Measurements from ENCODE around the gene SLC10A4.

DNA sequence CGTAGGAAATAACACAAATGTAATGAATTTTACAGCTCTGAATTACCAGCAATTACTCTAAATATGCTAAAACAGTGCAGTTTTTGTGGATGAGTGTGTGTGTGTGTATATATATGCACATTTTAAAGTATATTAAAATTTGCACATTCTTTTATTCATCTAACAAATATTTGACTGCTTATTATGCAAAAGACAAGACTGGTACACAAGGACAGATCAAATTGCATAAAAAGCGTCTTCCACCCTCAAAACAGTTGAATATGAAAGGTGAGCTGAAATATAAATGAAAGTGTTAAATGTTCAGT lies 20.8 kb downstream of the SLC10A4 start:
- TF ChIP-seq CTCF (IDR thresholded peaks at IDR 0.05), result no peak
- TF ChIP-seq POLR2A (IDR thresholded peaks at IDR 0.05), result no peak
